ENCODE results near the gene IL26. TPM values are rescaled to one million over a fixed set of nuclear protein-coding genes. Genes with fewer than 3 reads are reported as not detected.

IL26 gene
- total RNA-seq, 2 experiments from 2014 or later, result 0.56 to 1.1 TPM

GRCh38 chr12:68156636-68157035, 69.0 kb downstream of the IL26 start:
- ATAC-seq, result no peak
- Mint-ChIP-seq H3K36me3 (ENCODE audit: low read depth) (peaks cover 3% of the 10 kb centered on the region), H3K27me3 (peaks cover 3% of the 10 kb centered on the region), H3K9me3 (ENCODE audit: low read depth) (no peaks in the 10 kb centered on the region), H3K4me1 (peaks cover 19% of the 10 kb centered on the region), H3K4me3 (peak overlapping the region; percentile 67), H3K27ac (peak overlapping the region; percentile 59)
- no peak for DNase-seq
- ChIA-PET POLR2A (interaction anchor here (0.6 to 1.2 kb wide), 2 partner anchors 11 to 25 kb away, joined by 3 to 4 read pairs; no protein-coding TSS in a partner anchor), CTCF (interaction anchor here (0.7 to 5.2 kb wide), 17 partner anchors 12 to 146 kb away, joined by 3 to 51 read pairs (median 5); no protein-coding TSS in a partner anchor)
- intact Hi-C loops (cut with DNase I, micrococcal nuclease), result loop anchor here (1.0 to 10.0 kb wide), 2 partner anchors 35 to 802 kb away; no protein-coding TSS in a partner anchor

- DNase-seq, result no peak
- H3K9me3 Mint-ChIP-seq (ENCODE audit: low read depth), result no peaks in the 10 kb centered on the region
- no peak for ATAC-seq
- H3K4me3 Mint-ChIP-seq, result no peak overlapping the region
- peaks cover 19% of the 10 kb centered on the region for H3K4me1 Mint-ChIP-seq
- intact Hi-C loops (cut with DNase I, micrococcal nuclease), result loop anchor here in 1 of 2 experiments (10.0 kb wide), 1 partner anchor 800 kb away; no protein-coding TSS in a partner anchor
- H3K27me3 Mint-ChIP-seq, result peaks cover 3% of the 10 kb centered on the region
- peaks cover 3% of the 10 kb centered on the region for H3K36me3 Mint-ChIP-seq (ENCODE audit: low read depth)
- no peak overlapping the region for H3K27ac Mint-ChIP-seq
- CTCF ChIA-PET, result interaction anchor here (1.1 to 5.2 kb wide), 2 partner anchors 10 to 126 kb away, joined by 4 to 39 read pairs; no protein-coding TSS in a partner anchor
- POLR2A ChIA-PET, result no interaction called here
These were observed 70.8 kb downstream of the IL26 start for GRCh38 chr12:68154779-68155178.

Other genes with a start within 250 kb of the IL26 start
- gene IFNG-AS1, start 236.4 kb downstream of the IL26 start, total RNA-seq, result under 1 TPM in 1 of 2 experiments, not detected in 1; 0.35 TPM
- 100 to 1,000 TPM; 193 to 225 TPM for gene IFNG, start 66.1 kb downstream of the IL26 start, total RNA-seq
- gene IL22, start 27.8 kb upstream of the IL26 start, total RNA-seq, result 1 to 10 TPM; 1.4 to 1.6 TPM
- gene MDM1, start 106.6 kb upstream of the IL26 start, total RNA-seq, result 10 to 100 TPM; 12.7 to 13.6 TPM

Data from activated CD4-positive, alpha-beta T cell treated with anti-CD3 and anti-CD28 coated beads for 36 hours (primary cell).